PFSK-1 (cell line): Measurements from ENCODE around the gene COX6A2.

Source experiments
- FOXP2 ChIP-seq: optimal IDR thresholded peaks from 2 replicates; pipeline ENCODE3; 2011; ENCODE audit warnings: borderline replicate concordance, control low read depth, inconsistent platforms; ENCODE audit not compliant: insufficient read depth; ENCODE audit errors: extremely low read length, extremely low read depth
- POLR2AphosphoS5 ChIP-seq: IDR thresholded peaks from 2 replicates; pipeline ENCODE4 v1.6.1; 2012; ENCODE audit warnings: low read depth, mild to moderate bottlenecking, control low read depth, low read length, moderate library complexity
- REST ChIP-seq, 2 experiments: IDR thresholded peaks; 2 replicates each; pipeline versions ENCODE4 v1.6.1 to v1.8.0; 2011 to 2012; ENCODE audit warnings: low read depth in 2 of 2, low read length in 2 of 2, control low read depth in 1 of 2, inconsistent platforms in 1 of 2, mild to moderate bottlenecking in 1 of 2, moderate library complexity in 1 of 2; ENCODE audit not compliant: insufficient read depth in 1 of 2
- SIN3A ChIP-seq: IDR thresholded peaks from 2 replicates; pipeline ENCODE4 v1.6.1; 2012; ENCODE audit warnings: mild to moderate bottlenecking, low read length, moderate library complexity, borderline replicate concordance; ENCODE audit not compliant: insufficient read depth
- TAF1 ChIP-seq: IDR thresholded peaks from 2 replicates; pipeline ENCODE4 v1.6.1; 2012; ENCODE audit warnings: low read length, control low read depth, borderline replicate concordance; ENCODE audit not compliant: insufficient read depth

- TF ChIP-seq POLR2AphosphoS5 (no peak), SIN3A (no peak), TAF1 (no peak), FOXP2 (no peak), REST (IDR thresholded peaks at IDR 0.05; ENCODE audit: insufficient read depth in 1 of 2, low read depth in 2 of 2, low read length in 2 of 2) (no peak)
Observed at GRCh38 chr16:31467151-31467773, 39.1 kb upstream of the COX6A2 start.
